ENCODE data around the gene ST3GAL3.

The ST3GAL3 gene

DNA sequence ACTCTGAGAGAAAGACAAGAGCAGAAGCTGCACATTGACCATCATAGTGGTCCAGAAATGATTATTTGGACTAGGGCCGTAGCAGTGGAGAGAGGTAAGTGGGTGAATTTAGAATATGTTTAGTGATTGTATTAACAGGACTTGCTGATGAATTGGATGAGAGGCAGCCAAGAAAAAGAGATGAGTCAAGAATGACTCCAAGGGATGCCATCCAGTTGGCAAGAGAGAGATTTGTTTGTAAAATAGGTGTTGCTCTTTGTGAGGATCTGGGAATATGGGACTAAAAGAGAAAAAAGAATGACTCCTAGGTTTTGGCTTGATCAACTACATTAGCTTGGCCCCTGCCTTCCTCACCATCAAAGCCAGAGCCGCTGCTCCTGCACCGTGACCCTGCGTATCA, 172.1 kb downstream of the ST3GAL3 start:
- DNase-seq (ENCODE audit: low read depth): no peak

DNA sequence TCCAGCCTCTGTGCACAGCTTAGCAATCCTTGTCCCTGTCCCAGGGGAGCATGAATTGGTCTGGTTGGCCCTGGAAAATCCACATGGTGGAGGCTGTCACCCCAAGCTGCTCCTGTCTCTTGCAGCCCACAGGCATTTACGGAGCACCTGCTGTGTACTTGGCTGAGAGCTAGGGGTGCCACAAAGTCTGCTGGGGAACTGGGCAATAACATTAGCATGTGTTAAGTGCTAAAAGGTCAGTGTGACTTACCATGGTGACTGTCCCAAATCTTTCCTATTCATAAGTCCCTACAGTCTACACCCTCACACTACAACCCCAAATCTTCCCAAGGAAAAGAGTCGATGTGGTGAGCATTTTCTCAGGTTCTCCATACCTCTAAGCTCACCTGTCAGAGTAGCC, 172.7 kb downstream of the ST3GAL3 start:
- DNase-seq (ENCODE audit: low read depth): no peak

DNA sequence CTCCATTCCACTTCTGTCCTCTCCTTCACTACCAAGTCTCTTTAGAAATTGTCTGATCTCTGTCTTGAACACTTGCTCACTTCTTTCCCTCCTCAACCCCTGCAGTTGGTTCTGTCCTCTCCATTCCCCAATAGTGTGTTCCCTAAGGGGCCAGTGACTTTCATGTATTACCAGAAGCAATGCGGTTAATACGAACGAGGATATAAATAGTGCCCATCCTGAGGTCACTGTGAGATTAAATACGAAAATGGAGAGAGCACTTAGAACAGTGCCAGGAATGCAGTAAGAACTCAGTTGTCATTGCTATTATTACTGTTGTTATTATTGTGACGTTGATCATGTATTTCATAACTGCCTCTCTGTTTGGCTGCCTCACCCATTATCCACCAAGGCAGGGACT, 173.3 kb downstream of the ST3GAL3 start:
- DNase-seq (ENCODE audit: low read depth): no peak

DNA sequence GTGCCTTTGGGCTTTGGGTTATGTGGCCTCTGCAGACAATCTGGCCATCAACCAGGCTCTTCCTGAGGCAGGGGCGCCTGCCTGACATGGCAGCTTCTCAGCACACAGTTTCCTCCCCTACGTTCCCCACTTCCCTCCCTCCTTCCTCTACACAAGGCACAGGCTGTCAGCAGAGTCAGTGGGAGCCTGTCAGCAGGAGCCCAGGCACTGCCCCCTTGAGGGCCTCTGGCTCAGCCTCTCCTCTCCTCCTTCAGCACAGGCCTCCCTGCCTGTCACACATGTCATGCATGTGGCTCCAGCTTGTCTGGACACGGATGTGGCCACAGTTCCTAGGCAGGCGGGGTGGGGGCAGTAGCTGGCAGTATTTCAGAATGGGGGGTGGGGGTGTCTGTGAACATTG, 174.1 kb downstream of the ST3GAL3 start:
- no peak for DNase-seq (ENCODE audit: low read depth)

DNA sequence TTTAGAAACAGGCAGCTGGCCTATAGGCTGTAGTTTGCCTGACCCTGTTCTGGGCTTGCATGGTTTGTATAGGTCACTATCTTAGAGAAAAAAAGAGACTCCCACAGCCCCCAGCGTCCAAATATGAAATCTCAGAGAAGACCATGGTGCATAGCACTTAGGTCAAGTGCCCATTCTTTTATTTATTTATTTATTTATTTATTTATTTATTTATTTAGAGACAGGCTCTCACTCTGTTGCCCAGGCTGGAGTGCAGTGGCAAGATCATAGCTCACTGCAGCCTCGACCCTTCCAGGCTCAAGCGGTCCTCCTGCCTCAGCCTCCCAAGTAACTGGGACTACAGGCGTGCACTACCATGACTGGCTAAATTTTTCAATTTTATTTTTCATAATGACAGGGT, 175.4 kb downstream of the ST3GAL3 start:
- no peak for DNase-seq (ENCODE audit: low read depth)

DNA sequence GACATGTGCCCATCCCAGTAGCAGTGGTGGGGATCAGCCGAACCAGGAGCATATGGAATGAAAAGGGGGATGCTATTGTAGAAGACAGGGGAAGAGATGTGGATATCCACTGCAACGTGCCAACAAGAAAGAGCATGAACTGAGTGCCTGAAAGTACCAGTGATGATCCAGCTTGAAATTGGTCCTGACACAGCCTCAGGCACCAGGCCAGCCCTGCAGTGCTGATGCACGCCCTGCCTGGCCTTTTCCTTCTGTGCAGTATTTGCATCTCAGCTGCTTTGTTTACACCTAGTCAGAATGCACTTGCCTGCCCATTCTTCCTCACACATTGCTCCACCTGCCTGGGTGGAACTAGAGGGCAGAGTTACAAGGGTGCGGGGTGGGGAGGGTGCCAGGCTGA, 176.0 kb downstream of the ST3GAL3 start:
- no peak for DNase-seq (ENCODE audit: low read depth)

DNA sequence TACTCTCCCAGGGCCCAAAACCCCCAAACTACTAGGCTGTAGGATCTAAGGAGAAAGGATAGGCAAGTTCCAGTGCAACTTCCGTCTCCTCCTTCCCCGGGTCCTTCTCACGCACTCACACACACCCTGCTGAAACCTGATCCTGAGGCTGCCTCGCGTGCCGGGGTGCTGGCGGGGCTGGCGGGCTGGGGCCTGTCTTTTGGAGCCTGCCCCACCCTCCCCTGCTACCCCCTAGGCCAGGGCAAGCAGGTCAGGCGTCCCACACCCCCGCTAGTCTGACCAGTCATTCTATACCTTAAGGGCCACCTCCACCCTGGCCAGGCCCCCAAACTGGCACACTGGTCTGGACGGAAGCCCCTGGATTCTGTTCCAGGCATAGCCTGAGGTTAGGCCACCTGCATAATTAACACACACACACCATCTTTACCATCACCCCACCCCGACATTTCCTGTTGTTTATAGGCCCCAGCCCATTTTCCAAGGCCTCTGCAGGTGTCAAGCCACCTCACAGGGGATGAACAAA, 178.0 kb downstream of the ST3GAL3 start:
- no peak for DNase-seq (ENCODE audit: low read depth)

DNA sequence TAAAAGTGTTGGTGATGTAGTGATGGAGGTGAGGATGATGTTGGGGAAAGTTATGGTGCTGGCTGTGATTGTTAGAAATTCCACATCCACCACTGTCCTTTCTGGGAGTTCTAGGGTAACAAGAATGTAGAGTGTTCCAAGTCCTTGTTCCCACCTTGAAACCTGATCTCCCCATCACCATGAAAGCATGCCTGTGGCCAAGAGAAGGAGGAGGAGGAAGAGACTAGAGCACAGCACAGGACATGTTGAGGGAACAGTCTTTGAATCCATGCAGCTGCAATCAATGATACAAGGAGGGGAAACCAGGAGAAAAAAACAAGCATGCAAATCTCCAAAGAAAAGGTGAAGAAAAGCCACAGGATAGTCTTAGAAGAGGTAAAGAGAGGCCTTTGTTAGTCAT, 180.4 kb downstream of the ST3GAL3 start:
- DNase-seq (ENCODE audit: low read depth): no peak

DNA sequence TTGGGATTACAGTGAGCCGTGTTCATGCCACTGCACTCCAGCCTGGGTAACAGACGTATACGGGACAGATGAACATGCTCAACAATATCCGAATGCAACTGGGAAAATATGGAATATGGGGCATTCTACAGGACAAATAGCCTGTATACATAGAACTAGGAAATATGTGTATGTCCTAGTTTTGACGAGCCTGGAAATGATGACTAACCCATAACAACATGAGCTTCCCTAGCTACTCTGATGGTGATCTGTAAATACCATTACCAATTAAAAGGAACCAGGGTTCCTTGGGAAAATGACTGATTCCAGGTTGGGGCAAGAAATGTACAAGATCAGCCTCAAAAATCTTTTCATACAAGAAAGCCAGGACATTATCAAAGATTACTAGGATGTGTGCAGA, 183.5 kb downstream of the ST3GAL3 start:
- no peak for DNase-seq (ENCODE audit: low read depth)

DNA sequence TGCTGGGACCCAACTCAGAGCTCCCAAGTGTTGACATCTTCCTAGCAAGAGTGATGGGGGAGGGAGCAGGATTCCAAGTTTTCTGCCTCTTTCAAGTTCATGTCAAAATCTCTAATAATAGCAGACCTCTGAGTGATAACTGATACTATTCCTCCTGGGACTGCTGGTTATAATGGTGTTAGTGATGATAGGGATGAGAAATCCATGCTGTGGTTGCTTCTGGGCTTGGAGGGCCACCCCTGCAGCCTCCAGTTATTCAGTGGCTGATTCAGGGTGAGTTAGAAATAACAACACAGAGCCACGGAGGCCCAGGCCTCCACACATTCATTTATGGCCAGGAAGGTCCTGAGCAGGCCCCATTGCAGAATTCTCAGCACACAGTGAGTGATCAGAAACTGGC, 185.7 kb downstream of the ST3GAL3 start:
- no peak for DNase-seq (ENCODE audit: low read depth)

DNA sequence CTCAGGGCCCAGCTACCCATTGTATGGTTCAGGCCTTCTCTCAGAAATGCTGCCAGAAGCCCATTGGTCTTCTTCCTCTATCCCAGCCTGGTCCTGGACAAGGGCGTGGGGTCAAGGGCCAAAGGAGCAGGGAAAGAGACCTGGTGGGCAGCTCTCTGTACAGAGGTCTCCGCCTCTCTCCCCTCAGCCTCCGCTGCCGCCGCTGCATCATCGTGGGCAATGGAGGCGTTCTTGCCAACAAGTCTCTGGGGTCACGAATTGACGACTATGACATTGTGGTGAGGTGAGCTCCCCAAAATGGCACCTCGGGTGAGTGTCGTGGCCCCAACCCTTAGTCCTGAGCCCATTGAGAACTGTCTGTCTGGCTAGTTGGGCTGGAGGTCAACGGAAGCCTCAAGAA, 191.6 kb downstream of the ST3GAL3 start:
- DNase-seq (ENCODE audit: low read depth): no peak

DNA sequence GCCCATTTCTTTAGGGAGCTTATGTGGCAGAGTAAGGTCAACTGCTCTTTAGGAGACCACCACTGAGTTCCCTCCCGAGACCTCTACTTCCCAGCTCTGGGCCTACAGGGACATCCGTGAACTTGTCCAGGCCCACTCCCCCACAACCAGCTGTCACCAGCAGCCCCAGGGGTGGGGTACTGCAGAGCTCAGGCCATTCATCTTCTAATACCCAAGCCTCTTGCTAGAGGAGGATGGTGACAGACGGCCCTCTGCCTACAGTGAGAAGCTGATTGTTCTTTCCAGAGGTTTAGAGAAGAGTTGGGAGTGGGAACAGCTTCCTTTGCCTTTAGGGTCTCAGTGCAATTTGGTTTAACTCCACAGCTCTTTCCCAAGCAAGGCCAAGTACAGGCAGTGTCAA, 193.1 kb downstream of the ST3GAL3 start:
- no peak for DNase-seq (ENCODE audit: low read depth)

DNA sequence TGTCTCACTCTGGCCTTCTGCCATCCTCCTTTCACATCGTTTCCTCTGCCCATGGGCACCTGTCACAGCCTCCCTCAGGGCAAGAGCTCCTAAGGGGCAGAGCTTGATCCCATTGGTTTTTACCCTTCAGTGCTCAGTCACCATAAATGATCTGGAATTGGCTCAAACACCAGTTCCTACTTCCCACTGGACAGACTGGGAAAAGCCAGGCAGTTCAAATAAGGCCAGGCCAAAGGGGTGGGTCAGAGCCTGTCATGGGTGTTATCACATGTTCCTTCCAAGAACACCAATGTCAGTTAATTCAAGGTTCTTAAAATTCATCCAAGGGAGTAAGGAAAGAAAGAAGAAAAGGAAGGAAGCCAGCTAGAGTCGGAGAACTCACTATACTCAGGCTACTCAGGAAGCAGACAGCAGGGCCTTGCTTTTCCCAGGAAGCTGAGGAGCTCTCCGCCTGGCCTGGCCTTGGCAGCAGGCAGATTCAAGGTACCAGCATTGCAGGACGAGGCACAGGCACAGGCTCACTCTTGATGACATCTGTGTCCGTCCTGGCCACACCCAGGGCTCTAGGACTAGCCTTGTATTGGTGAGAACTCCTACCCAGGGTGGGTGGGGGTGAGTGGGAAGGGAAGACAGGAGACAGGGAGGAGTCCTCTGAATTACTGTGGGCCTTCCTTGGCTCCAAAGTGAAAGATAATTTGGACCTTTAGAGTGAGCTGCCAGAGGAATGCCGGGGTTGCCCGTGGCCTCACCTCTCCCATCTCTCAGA, 194.0 kb downstream of the ST3GAL3 start:
- no peak for DNase-seq (ENCODE audit: low read depth)

DNA sequence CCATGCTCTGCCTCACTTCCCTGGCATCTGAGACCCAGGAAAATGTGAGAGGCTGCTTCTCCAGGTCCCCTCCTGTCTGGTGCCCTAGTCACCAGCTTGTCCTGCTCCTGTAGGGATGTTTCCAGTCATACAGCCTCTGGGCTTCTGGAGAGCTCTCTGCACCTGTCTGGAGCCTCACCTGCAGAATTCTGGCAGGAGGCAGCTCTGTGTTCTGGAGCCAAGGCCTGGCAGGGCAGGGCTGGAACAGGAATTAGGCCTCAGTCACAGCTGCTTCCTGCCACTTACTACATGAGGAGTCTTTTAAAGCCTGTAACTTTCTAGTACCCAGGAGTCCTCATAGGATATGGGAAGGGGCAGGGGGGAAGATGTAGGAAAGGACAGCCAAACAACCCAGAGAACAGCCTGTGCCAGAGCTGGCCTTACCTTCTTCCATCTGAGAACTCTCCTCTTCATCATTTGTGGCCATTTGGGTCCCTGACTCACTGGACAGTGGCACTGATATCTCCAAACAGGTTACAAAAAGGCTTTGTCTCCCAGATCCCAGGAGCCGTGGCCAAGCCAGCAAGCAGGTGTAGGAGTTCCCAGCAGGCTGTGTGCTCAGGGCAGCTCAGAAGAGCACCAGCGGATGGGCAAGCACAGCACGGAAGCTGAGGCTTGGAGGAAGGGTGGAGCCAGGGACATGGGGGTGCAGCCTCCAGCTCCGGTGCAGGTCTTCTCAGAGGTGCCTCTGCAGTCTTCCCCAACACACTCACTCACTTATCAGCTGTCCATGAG, 194.9 kb downstream of the ST3GAL3 start:
- no peak for DNase-seq (ENCODE audit: low read depth)

DNA sequence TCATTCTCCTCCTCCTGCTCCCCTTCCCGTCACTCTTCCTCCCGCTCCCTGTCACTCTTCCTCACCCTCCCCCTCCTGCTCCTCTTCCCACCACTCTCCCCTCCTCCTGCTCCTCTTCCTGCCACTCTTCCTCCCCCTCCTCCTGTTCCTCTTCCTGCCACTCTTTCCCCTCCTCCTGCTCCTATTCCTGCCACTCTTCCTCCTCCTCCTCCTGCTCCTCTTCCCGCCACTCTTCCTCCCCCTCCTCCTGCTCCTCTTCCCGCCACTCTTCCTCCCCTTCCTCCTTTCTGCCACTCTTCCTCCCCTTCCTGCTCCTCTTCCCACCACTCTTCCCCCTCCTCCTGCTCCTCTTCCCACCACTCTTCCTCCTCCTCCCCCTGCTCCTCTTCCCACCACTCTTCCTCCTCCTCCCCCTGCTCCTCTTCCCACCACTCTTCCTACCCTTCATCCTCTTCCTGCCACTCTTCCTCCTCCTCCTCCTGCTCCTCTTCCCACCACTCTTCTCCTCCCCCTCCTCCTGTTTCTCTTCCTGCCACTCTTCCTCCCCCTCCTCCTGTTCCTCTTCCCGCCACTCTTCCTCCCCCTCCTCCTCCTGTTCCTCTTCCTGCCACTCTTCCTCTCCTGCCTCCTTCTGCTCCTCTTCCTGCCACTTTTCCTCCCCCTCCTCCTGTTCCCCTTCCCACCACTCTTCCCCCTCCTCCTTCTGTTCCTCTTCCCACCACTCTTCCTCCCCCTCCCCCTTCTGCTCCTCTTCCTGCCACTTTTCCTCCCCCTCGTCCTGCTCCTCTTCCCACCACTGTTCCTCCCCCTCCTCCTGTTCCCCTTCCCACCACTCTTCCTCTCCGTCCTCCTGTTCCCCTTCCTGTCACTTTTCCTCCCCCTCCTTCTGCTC, 197.6 kb downstream of the ST3GAL3 start:
- no peak for DNase-seq (ENCODE audit: low read depth)

DNA sequence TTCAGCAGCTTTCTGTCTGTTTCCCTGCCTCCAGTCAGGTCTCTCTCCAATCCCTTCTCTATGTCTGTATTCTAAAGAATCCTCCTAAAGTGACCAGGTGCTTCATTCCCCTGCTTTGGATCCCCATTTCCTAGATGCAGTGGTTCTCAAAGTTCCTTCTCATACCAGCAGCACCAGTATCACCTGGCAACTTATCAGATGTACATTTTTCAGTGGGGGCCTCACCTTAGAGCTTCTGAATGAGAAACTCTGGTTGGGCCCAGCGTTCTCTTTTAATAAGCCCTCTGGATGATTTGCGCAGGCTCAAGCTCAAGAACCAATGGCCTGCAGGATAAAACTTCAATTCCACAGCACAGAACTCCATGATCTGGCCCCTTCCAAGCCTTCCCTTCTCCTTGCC, 200.9 kb downstream of the ST3GAL3 start:
- DNase-seq (ENCODE audit: low read depth): no peak

DNA sequence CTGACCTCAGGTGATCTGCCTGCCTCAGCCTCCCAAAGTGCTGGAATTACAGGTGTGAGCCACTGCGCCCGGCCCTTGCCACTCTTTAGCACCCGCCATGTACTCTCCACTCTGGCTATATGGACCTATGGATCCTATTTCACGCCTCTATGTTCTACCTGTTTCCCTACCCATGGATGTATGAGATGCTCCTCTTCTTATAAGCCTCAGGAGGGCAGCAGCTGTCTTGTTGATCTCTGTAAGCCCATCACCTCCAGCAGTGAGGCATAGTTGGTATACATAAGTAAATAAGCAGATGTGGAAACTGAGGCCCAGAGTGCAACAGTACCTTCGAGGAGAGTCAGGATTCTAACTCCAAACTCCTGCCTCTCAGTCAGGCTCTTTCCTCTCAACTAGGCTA, 201.5 kb downstream of the ST3GAL3 start:
- DNase-seq (ENCODE audit: low read depth): no peak

DNA sequence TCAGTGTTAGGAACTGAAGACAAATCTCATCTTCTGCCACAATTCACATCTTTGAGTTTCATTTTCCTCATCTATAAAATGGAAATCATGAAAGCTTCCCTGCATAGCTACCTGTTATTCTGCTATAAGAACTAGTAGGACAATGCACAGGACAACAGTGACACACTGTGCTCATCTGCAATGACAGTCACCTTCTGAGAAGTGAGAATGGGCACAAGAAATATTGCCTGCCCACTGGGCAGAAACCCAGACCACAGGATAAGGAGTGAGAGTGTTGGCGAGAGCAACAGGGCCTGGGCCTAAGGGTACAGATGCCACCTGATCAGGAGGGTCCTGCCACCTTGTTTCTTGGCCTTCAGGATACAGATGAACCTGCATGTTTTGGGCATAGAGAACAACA, 203.0 kb downstream of the ST3GAL3 start:
- DNase-seq (ENCODE audit: low read depth): no peak

DNA sequence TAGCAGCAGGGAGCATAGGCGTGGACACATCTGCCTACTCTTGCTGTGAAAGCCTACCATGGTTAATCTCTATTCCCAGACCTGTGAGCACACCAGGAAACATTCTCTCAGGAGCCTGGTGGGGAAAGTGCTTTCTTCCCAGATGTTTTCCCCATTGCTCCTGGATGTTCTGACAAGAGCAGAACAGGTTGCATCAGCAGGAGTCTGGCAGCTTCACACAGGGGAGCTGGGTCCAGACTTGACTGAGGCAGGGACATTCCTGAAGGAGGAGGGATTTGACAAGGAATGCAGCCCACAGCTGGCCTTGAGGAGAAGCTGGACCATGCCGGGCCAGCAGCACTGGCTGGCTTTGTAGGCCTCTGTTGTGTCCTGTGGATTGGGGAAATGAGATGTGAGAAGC, 205.3 kb downstream of the ST3GAL3 start:
- no peak for DNase-seq (ENCODE audit: low read depth)

DNA sequence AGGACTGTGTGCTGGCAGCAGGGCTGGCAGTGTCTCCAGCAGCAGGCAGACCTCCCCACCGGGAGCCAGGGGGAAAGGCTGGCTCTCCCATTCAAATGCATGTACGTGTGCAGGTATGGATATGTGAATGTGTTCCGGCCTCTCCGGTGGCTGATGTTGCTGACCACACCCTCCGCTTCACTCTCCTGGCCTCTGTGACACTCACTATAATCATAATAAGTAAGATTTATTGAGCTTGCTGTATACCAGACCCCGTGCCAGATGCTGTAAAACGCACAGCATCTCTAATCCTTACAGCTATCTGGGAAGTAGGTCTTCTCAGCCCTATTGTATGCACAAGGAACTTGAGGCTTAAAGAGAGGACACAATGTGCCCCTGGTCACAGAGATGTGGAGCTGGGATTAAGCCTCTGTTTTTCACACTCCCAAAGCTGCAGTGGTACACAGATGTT, 205.7 kb downstream of the ST3GAL3 start:
- no peak for DNase-seq (ENCODE audit: low read depth)

DNA sequence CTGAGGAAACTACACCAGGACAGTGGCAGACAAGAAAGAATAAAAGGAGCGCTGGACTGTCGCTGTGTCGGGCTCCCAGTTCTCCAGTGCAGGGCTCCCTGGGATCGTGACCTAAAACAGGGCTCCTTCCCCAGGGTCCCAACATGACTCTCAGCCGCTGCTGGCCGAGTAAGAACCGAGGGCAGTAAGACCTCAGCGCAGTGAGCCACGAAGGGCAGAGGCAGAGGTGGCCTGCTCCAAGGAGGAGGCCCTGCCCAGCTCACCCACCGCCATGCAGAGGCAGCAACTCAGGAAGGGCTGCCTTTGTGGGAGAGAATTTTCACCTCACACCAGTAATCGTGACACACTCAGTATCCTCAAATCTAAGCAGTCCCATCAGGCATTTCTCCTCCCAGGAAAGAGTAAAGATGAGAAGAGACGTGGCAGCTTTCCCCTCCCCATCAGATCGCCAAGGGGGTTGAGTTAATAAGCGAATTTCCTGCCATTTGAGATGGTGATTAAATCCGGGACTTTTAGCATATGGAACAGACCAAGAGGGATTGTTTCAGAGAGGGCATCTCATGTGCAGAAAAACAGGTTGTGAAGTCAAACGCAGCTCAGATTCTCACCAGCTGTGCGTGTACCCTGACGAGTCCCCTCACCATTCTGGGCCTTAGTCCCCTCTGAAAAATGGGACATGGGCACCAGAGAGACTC, 206.5 kb downstream of the ST3GAL3 start:
- no peak for DNase-seq (ENCODE audit: low read depth)
